H1 (cell line): ENCODE data around the gene SUMF1.

Experiments
- BRCA1 ChIP-seq: IDR thresholded peaks from 2 replicates; pipeline ENCODE4 v1.6.1; 2012; ENCODE audit warnings: low read depth, low read length, improper control_type of control experiment
- CTBP2 ChIP-seq: IDR thresholded peaks from 2 replicates; pipeline ENCODE4 v1.7.0; 2011; ENCODE audit warnings: borderline replicate concordance, mild to moderate bottlenecking, moderate library complexity, mixed read lengths, low read length; ENCODE audit not compliant: insufficient read depth, insufficient read length
- EP300 ChIP-seq, 2 experiments: IDR thresholded peaks; 1 replicate in 1 of 2; 2 replicates in 1 of 2; pipeline ENCODE4 v1.6.1; 2011 to 2012; ENCODE audit warnings: low read depth in 2 of 2, low read length in 2 of 2, mild to moderate bottlenecking in 2 of 2, borderline replicate concordance in 1 of 2, inconsistent platforms in 1 of 2, moderate library complexity in 1 of 2
- EZH2 ChIP-seq: fragments of 200-600 bp; sonication (generic); IDR thresholded peaks from 2 replicates; pipeline ENCODE4 v1.7.1; 2012; ENCODE audit warnings: low read depth, mild to moderate bottlenecking, moderate library complexity, low read length, inconsistent platforms; ENCODE audit not compliant: severe bottlenecking
- POLR2A ChIP-seq, 2 experiments: IDR thresholded peaks; 1 replicate in 1 of 2; 2 replicates in 1 of 2; pipeline ENCODE4 v1.6.1; 2011; ENCODE audit warnings: low read depth in 2 of 2, low read length in 2 of 2, mild to moderate bottlenecking in 2 of 2; ENCODE audit errors: control extremely low read depth in 1 of 2
- POLR2AphosphoS5 ChIP-seq: IDR thresholded peaks from 2 replicates; pipeline ENCODE4 v1.6.1; 2011; ENCODE audit warnings: low read depth, low read length
- RAD21 ChIP-seq, 2 experiments: IDR thresholded peaks in 1 of 2; conservative IDR thresholded peaks in 1 of 2; 2 replicates each; pipeline ENCODE4 v1.6.1; 2011; ENCODE audit warnings: low read depth in 2 of 2, low read length in 2 of 2, improper control_type of control experiment in 1 of 2, inconsistent platforms in 1 of 2, mild to moderate bottlenecking in 1 of 2, moderate library complexity in 1 of 2
- RNF2 ChIP-seq: fragments of 200-900, 300-1000 bp; sonication (generic); IDR thresholded peaks from 2 replicates; pipeline ENCODE4 v1.7.1; 2016; ENCODE audit warnings: borderline replicate concordance, low read depth, mild to moderate bottlenecking, antibody characterized with exemption, low read length; ENCODE audit not compliant: poor library complexity, severe bottlenecking; ENCODE audit errors: missing control alignments
- SIX5 ChIP-seq: IDR thresholded peaks from 2 replicates; pipeline ENCODE4 v1.6.1; 2011; ENCODE audit warnings: mild to moderate bottlenecking, low read depth, low read length
- SP2 ChIP-seq: IDR thresholded peaks from 2 replicates; pipeline ENCODE4 v1.6.1; 2012; ENCODE audit warnings: mild to moderate bottlenecking, low read length, inconsistent platforms
- YY1 ChIP-seq: IDR thresholded peaks from 2 replicates; pipeline ENCODE4 v1.6.1; 2011; ENCODE audit warnings: low read depth, mild to moderate bottlenecking, low read length
- ZNF274 ChIP-seq: IDR thresholded peaks from 2 replicates; pipeline ENCODE4 v1.7.0; 2012; ENCODE audit warnings: low read length, borderline replicate concordance; ENCODE audit errors: extremely low read depth
- TF ChIP-seq, protein P1 (sequence below), 3 experiments: IDR thresholded peaks; 1 replicate in 2 of 3; 2 replicates in 1 of 3; pipeline versions ENCODE4 v1.5.1 to v1.6.1; 2011; ENCODE audit warnings: low read length in 3 of 3, mild to moderate bottlenecking in 3 of 3, inconsistent platforms in 2 of 3, low read depth in 1 of 3, moderate library complexity in 1 of 3; ENCODE audit not compliant: insufficient read depth in 1 of 3; ENCODE audit errors: control extremely low read depth in 1 of 3
- TF ChIP-seq, protein P2 (sequence below): IDR thresholded peaks from 2 replicates; pipeline ENCODE4 v1.6.1; 2012; ENCODE audit warnings: inconsistent platforms

- TF ChIP-seq POLR2AphosphoS5 (no peak), EZH2 (no peak), POLR2A (IDR thresholded peaks at IDR 0.05; ENCODE audit: control extremely low read depth in 1 of 2, low read depth in 2 of 2, low read length in 2 of 2) (no peak), YY1 (no peak), SIX5 (no peak), EP300 (IDR thresholded peaks at IDR 0.05; ENCODE audit: borderline replicate concordance in 1 of 2, low read depth in 2 of 2, low read length in 2 of 2) (no peak), RNF2 (no peak), BRCA1 (no peak), ZNF274 (no peak), RAD21 (IDR thresholded peaks at IDR 0.05 in 1 of 2, conservative IDR thresholded peaks at IDR 0.05 in 1 of 2; ENCODE audit: low read depth in 2 of 2, low read length in 2 of 2) (no peak), CTBP2 (no peak), SP2 (no peak)
- TF ChIP-seq, protein P1, sequence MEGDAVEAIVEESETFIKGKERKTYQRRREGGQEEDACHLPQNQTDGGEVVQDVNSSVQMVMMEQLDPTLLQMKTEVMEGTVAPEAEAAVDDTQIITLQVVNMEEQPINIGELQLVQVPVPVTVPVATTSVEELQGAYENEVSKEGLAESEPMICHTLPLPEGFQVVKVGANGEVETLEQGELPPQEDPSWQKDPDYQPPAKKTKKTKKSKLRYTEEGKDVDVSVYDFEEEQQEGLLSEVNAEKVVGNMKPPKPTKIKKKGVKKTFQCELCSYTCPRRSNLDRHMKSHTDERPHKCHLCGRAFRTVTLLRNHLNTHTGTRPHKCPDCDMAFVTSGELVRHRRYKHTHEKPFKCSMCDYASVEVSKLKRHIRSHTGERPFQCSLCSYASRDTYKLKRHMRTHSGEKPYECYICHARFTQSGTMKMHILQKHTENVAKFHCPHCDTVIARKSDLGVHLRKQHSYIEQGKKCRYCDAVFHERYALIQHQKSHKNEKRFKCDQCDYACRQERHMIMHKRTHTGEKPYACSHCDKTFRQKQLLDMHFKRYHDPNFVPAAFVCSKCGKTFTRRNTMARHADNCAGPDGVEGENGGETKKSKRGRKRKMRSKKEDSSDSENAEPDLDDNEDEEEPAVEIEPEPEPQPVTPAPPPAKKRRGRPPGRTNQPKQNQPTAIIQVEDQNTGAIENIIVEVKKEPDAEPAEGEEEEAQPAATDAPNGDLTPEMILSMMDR (IDR thresholded peaks at IDR 0.05; ENCODE audit: control extremely low read depth in 1 of 3, insufficient read depth in 1 of 3, low read depth in 1 of 3, low read length in 3 of 3), result no peak
- TF ChIP-seq, protein P2, sequence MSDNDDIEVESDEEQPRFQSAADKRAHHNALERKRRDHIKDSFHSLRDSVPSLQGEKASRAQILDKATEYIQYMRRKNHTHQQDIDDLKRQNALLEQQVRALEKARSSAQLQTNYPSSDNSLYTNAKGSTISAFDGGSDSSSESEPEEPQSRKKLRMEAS, result no peak
Observed at GRCh38 chr3:4501437-4501836, 34.4 kb upstream of the SUMF1 start.
